Lower leg skin (tissue), 3 donors: ENCODE results near the gene MAGI2.

Experiments used
- POLR2A ChIP-seq, 2 donors: fragments of 450-650 bp; IDR thresholded peaks; one replicate each; pipeline ENCODE4 v1.6.1; 2016 to 2017; ENCODE audit warnings: antibody characterized with exemption in 2 of 2, mild to moderate bottlenecking in 1 of 2, moderate library complexity in 1 of 2
- TF ChIP-seq, protein P1 (sequence below), 3 donors: fragments of 450-650 bp; IDR thresholded peaks; one replicate each; pipeline ENCODE4 v1.5.1; 2016; ENCODE audit warnings: antibody characterized with exemption in 3 of 3, mild to moderate bottlenecking in 3 of 3, moderate library complexity in 2 of 3

GRCh38 chr7:77982926-77983550 is 1470.4 kb downstream of the MAGI2 start:
- TF ChIP-seq, protein P1, sequence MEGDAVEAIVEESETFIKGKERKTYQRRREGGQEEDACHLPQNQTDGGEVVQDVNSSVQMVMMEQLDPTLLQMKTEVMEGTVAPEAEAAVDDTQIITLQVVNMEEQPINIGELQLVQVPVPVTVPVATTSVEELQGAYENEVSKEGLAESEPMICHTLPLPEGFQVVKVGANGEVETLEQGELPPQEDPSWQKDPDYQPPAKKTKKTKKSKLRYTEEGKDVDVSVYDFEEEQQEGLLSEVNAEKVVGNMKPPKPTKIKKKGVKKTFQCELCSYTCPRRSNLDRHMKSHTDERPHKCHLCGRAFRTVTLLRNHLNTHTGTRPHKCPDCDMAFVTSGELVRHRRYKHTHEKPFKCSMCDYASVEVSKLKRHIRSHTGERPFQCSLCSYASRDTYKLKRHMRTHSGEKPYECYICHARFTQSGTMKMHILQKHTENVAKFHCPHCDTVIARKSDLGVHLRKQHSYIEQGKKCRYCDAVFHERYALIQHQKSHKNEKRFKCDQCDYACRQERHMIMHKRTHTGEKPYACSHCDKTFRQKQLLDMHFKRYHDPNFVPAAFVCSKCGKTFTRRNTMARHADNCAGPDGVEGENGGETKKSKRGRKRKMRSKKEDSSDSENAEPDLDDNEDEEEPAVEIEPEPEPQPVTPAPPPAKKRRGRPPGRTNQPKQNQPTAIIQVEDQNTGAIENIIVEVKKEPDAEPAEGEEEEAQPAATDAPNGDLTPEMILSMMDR (IDR thresholded peaks at IDR 0.05), result no peak
- TF ChIP-seq POLR2A (IDR thresholded peaks at IDR 0.05), result no peak
